H9 (cell line): ENCODE results near the gene KMT2C. TPM values are rescaled to one million over a fixed set of nuclear protein-coding genes. Genes with fewer than 3 reads are reported as not detected.
A peak's percentile ranks its signal among the peaks of the same experiment; 100 is the strongest.

ENCODE experiments used
- DNase-seq: peaks from one replicate; pipeline ENCODE4 v3.0.0-alpha.2; 2017
- H2AFZ ChIP-seq: one replicate; pipeline ENCODE4 v1.6.1; 2013; ENCODE audit warnings: mild to moderate bottlenecking, low read length, control low read depth, moderate library complexity
- H2AK5ac ChIP-seq: 2 replicates; pipeline ENCODE4 v1.6.1; 2013; ENCODE audit warnings: low read length, control low read depth, mixed read lengths; ENCODE audit not compliant: insufficient read length
- H2BK120ac ChIP-seq: one replicate; pipeline ENCODE4 v1.6.1; 2013; ENCODE audit warnings: low read depth, mild to moderate bottlenecking, low read length, control low read depth, inconsistent platforms; ENCODE audit not compliant: poor library complexity, severe bottlenecking
- H2BK12ac ChIP-seq: 2 replicates; pipeline ENCODE4 v1.6.1; 2013; ENCODE audit warnings: low read length, control low read depth, mixed read lengths, low read depth; ENCODE audit not compliant: insufficient read length
- H2BK15ac ChIP-seq: 2 replicates; pipeline ENCODE4 v1.6.1; 2013; ENCODE audit warnings: low read depth, low read length, control low read depth
- H2BK20ac ChIP-seq: one replicate; pipeline ENCODE4 v1.6.1; 2013; ENCODE audit warnings: low read depth, mild to moderate bottlenecking, low read length, control low read depth, inconsistent platforms; ENCODE audit not compliant: poor library complexity, severe bottlenecking
- H2BK5ac ChIP-seq: 2 replicates; pipeline ENCODE4 v1.6.1; 2013; ENCODE audit warnings: low read length, control low read depth, mixed read lengths; ENCODE audit not compliant: insufficient read length
- H3K14ac ChIP-seq: 2 replicates; pipeline ENCODE4 v1.6.1; 2013; ENCODE audit warnings: low read length, control low read depth; ENCODE audit not compliant: insufficient read depth
- H3K18ac ChIP-seq: 2 replicates; pipeline ENCODE4 v1.6.1; 2013; ENCODE audit warnings: low read depth, mild to moderate bottlenecking, mixed read lengths, low read length, control low read depth; ENCODE audit not compliant: insufficient read length
- H3K23ac ChIP-seq: 2 replicates; pipeline ENCODE4 v1.6.1; 2013; ENCODE audit warnings: low read length, control low read depth, mixed read lengths, low read depth; ENCODE audit not compliant: insufficient read length
- H3K23me2 ChIP-seq: 2 replicates; pipeline ENCODE4 v1.6.1; 2013; ENCODE audit warnings: low read depth, mild to moderate bottlenecking, mixed read lengths, low read length, control low read depth; ENCODE audit not compliant: insufficient read length, poor library complexity, severe bottlenecking
- H3K27ac ChIP-seq: 2 replicates; pipeline ENCODE4 v1.5.1; 2013; ENCODE audit warnings: low read length, control low read depth, mixed read lengths, low read depth; ENCODE audit not compliant: insufficient read length
- H3K27me3 ChIP-seq: 2 replicates; pipeline ENCODE4 v1.6.1; 2013; ENCODE audit warnings: low read length, control low read depth, inconsistent platforms; ENCODE audit not compliant: insufficient read depth
- H3K4ac ChIP-seq: 2 replicates; pipeline ENCODE4 v1.6.1; 2013; ENCODE audit warnings: low read depth, mild to moderate bottlenecking, control low read depth, inconsistent platforms, low read length, moderate library complexity
- H3K4me1 ChIP-seq: 2 replicates; pipeline ENCODE4 v1.6.1; 2013; ENCODE audit warnings: low read length, control low read depth, inconsistent platforms; ENCODE audit not compliant: insufficient read depth
- H3K4me2 ChIP-seq: 2 replicates; pipeline ENCODE4 v1.6.1; 2013; ENCODE audit warnings: low read length, control low read depth, mixed read lengths; ENCODE audit not compliant: insufficient read length, insufficient read depth
- H3K56ac ChIP-seq: 2 replicates; pipeline ENCODE4 v1.6.1; 2013; ENCODE audit warnings: low read depth, mild to moderate bottlenecking, mixed read lengths, low read length, control low read depth; ENCODE audit not compliant: insufficient read length
- H3K79me1 ChIP-seq: 2 replicates; pipeline ENCODE4 v1.6.1; 2013; ENCODE audit warnings: low read depth, mild to moderate bottlenecking, moderate library complexity, low read length, control low read depth, inconsistent platforms; ENCODE audit not compliant: insufficient read depth, poor library complexity, severe bottlenecking
- H3K79me2 ChIP-seq: 2 replicates; pipeline ENCODE4 v1.6.1; 2013; ENCODE audit warnings: low read length, control low read depth, inconsistent platforms; ENCODE audit not compliant: insufficient read depth
- H3K9ac ChIP-seq: 2 replicates; pipeline ENCODE4 v1.6.1; 2013; ENCODE audit warnings: low read length, control low read depth, mixed read lengths; ENCODE audit not compliant: insufficient read length; ENCODE audit errors: extremely low read depth
- H3K9me3 ChIP-seq: one replicate; pipeline ENCODE4 v1.6.1; 2013; ENCODE audit warnings: low read depth, low read length, inconsistent platforms; ENCODE audit not compliant: control insufficient read depth
- H3T11ph ChIP-seq: one replicate; pipeline ENCODE4 v1.6.1; 2013; ENCODE audit warnings: mild to moderate bottlenecking, low read length, control low read depth, inconsistent platforms
- H4K20me1 ChIP-seq: one replicate; pipeline ENCODE4 v1.6.1; 2013; ENCODE audit not compliant: control insufficient read depth, insufficient read length, insufficient read depth
- H4K5ac ChIP-seq: 2 replicates; pipeline ENCODE4 v1.6.1; 2013; ENCODE audit warnings: low read depth, mild to moderate bottlenecking, mixed read lengths, low read length, control low read depth; ENCODE audit not compliant: insufficient read length
- H4K8ac ChIP-seq: replicated peaks from 2 replicates; pipeline ENCODE4 v1.6.1; 2013; ENCODE audit warnings: low read length, control low read depth, mixed read lengths, low read depth; ENCODE audit not compliant: insufficient read length
- H4K91ac ChIP-seq: 2 replicates; pipeline ENCODE4 v1.6.1; 2013; ENCODE audit warnings: low read depth, mild to moderate bottlenecking, moderate library complexity, mixed read lengths, low read length, control low read depth; ENCODE audit not compliant: insufficient read length
- H3K27ac Mint-ChIP-seq, 3 experiments: 2 replicates in 2 of 3; 3 replicates in 1 of 3; pipeline ENCODE4 v1.8.0; 2020 to 2021; ENCODE audit warnings: mixed read lengths in 3 of 3, mild to moderate bottlenecking in 1 of 3, moderate library complexity in 1 of 3
- H3K27me3 Mint-ChIP-seq: 2 replicates; pipeline ENCODE4 v1.8.0; 2021; ENCODE audit warnings: low read depth, mild to moderate bottlenecking, moderate library complexity, mixed read lengths
- H3K36me3 Mint-ChIP-seq, 3 experiments: 2 replicates in 2 of 3; 3 replicates in 1 of 3; pipeline ENCODE4 v1.8.0; 2020 to 2021; ENCODE audit warnings: low read depth in 3 of 3, mixed read lengths in 3 of 3; ENCODE audit not compliant: insufficient read depth in 1 of 3
- H3K4me1 Mint-ChIP-seq, 2 experiments: 2 replicates each; pipeline ENCODE4 v1.8.0; 2020; ENCODE audit warnings: mixed read lengths in 2 of 2
- H3K4me3 Mint-ChIP-seq, 2 experiments: 2 replicates in 1 of 2; 3 replicates in 1 of 2; pipeline ENCODE4 v1.8.0; 2020 to 2021; ENCODE audit warnings: mild to moderate bottlenecking in 2 of 2, mixed read lengths in 2 of 2, moderate library complexity in 1 of 2
- H3K9me3 Mint-ChIP-seq, 2 experiments: 2 replicates in 1 of 2; 3 replicates in 1 of 2; pipeline ENCODE4 v1.8.0; 2020; ENCODE audit warnings: mild to moderate bottlenecking in 2 of 2, mixed read lengths in 2 of 2, moderate library complexity in 1 of 2
- total RNA-seq: library from RNA; stranded (reverse); gene quantifications from 2 replicates; pipeline ENCODE4 v1.2.1, GENCODE V29; 2021
- TF ChIP-seq, protein P1 (sequence below): fragments of 200-600 bp; sonication (generic); conservative IDR thresholded peaks from 3 replicates; pipeline ENCODE4 v1.8.0; 2021; ENCODE audit warnings: antibody characterized with exemption, mild to moderate bottlenecking

Gene KMT2C
- total RNA-seq, 1 experiment from 2014 or later = 32.2 TPM

- no peak overlapping the region for H3K27ac ChIP-seq
Measured at GRCh38 chr7:152399344-152399743, 36.5 kb downstream of the KMT2C start.

More at GRCh38 chr7:152399344-152399743, 36.5 kb downstream of the KMT2C start:
- TF ChIP-seq, protein P1, sequence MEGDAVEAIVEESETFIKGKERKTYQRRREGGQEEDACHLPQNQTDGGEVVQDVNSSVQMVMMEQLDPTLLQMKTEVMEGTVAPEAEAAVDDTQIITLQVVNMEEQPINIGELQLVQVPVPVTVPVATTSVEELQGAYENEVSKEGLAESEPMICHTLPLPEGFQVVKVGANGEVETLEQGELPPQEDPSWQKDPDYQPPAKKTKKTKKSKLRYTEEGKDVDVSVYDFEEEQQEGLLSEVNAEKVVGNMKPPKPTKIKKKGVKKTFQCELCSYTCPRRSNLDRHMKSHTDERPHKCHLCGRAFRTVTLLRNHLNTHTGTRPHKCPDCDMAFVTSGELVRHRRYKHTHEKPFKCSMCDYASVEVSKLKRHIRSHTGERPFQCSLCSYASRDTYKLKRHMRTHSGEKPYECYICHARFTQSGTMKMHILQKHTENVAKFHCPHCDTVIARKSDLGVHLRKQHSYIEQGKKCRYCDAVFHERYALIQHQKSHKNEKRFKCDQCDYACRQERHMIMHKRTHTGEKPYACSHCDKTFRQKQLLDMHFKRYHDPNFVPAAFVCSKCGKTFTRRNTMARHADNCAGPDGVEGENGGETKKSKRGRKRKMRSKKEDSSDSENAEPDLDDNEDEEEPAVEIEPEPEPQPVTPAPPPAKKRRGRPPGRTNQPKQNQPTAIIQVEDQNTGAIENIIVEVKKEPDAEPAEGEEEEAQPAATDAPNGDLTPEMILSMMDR = no peak
- Histone ChIP-seq H3K4me2 (no peak overlapping the region), H2BK5ac (no peak overlapping the region), H3K23me2 (no peaks in the 10 kb centered on the region), H4K91ac (no peak overlapping the region), H2AK5ac (no peak overlapping the region), H3K23ac (no peak overlapping the region), H3K9me3 (peaks cover 25% of the 10 kb centered on the region), H2BK15ac (no peak overlapping the region), H4K8ac (no peak overlapping the region), H2BK120ac (no peak overlapping the region), H3K79me2 (peaks cover 15% of the 10 kb centered on the region), H4K5ac (no peak overlapping the region), H3K4me1 (no peaks in the 10 kb centered on the region), H3K4ac (no peak overlapping the region), H2BK20ac (no peak overlapping the region), H3K56ac (no peak overlapping the region), H2AFZ (no peak overlapping the region), H3K79me1 (peaks cover 7% of the 10 kb centered on the region), H3K14ac (no peak overlapping the region), H3K9ac (no peak overlapping the region), H2BK12ac (no peak overlapping the region), H3K27me3 (no peaks in the 10 kb centered on the region), H3T11ph (no peak overlapping the region), H4K20me1 (no peaks in the 10 kb centered on the region), H3K18ac (no peak overlapping the region)
- peak overlapping the region in 1 of 3 experiments; percentile 62; a peak in 2 of 7 replicates for H3K27ac Mint-ChIP-seq
- peaks cover under 1 to 2% of the 10 kb centered on the region in 2 experiments; a peak in 3 of 5 replicates for H3K9me3 Mint-ChIP-seq
- H3K27me3 Mint-ChIP-seq = peaks cover 2% of the 10 kb centered on the region; the same call in 1 of the 2 replicates
- peaks cover 27 to 33% of the 10 kb centered on the region in 2 experiments for H3K4me1 Mint-ChIP-seq
- H3K36me3 Mint-ChIP-seq = peaks cover 0 to 8% (median 5%) of the 10 kb centered on the region in 3 experiments; a peak in 6 of 7 replicates
- DNase-seq = no peak
- H3K4me3 Mint-ChIP-seq = no peak overlapping the region
